CD14-positive monocyte (primary cell): ENCODE measurements around the gene NFYC. TPM values are rescaled to one million over a fixed set of nuclear protein-coding genes. Genes with fewer than 3 reads are reported as not detected.

Experiments
- DNase-seq, 3 donors: peaks; one replicate each; pipeline ENCODE4 v3.0.0-alpha.2; 2011 to 2022
- H2AFZ ChIP-seq: 2 replicates; pipeline ENCODE4 v1.6.0; 2012; ENCODE audit warnings: mild to moderate bottlenecking, low read depth, low read length, inconsistent platforms; ENCODE audit not compliant: insufficient read depth, poor library complexity, severe bottlenecking
- H3K27ac ChIP-seq, 2 donors: 1 replicate in 1 of 2; 2 replicates in 1 of 2; pipeline ENCODE4 v1.5.1; 2012 to 2013; ENCODE audit warnings: low read length in 2 of 2, control low read depth in 1 of 2, inconsistent platforms in 1 of 2, low read depth in 1 of 2, mild to moderate bottlenecking in 1 of 2
- H3K27me3 ChIP-seq, 2 donors: one replicate each; pipeline versions ENCODE4 v1.6.0 to v1.6.1; 2011 to 2013; ENCODE audit warnings: low read length in 2 of 2; ENCODE audit not compliant: control insufficient read depth in 2 of 2, insufficient read depth in 2 of 2
- H3K36me3 ChIP-seq, 2 donors: replicated peaks in 1 of 2; 1 replicate in 1 of 2; 2 replicates in 1 of 2; pipeline versions ENCODE4 v1.5.1 to v1.6.1; 2012 to 2013; ENCODE audit warnings: low read length in 2 of 2, control low read depth in 1 of 2, inconsistent platforms in 1 of 2, mild to moderate bottlenecking in 1 of 2; ENCODE audit not compliant: insufficient read depth in 2 of 2, control insufficient read depth in 1 of 2
- H3K4me1 ChIP-seq, 2 donors: 1 replicate in 1 of 2; 2 replicates in 1 of 2; pipeline versions ENCODE4 v1.5.1 to v1.6.1; 2012 to 2013; ENCODE audit warnings: low read length in 2 of 2, control low read depth in 1 of 2, inconsistent platforms in 1 of 2, mild to moderate bottlenecking in 1 of 2, moderate library complexity in 1 of 2; ENCODE audit not compliant: insufficient read depth in 2 of 2, control insufficient read depth in 1 of 2
- H3K4me2 ChIP-seq: replicated peaks from 2 replicates; pipeline ENCODE3; 2012; ENCODE audit warnings: low read length, moderate library complexity, mild to moderate bottlenecking; ENCODE audit not compliant: poor library complexity, severe bottlenecking; ENCODE audit errors: extremely low read depth
- H3K4me3 ChIP-seq, 3 experiments: fragments of 200-600 bp in 1 of 3; sonication (generic) in 1 of 3; replicated peaks in 1 of 3; 1 replicate in 2 of 3; 2 replicates in 1 of 3; pipeline ENCODE4 v1.5.1; 2011 to 2013; ENCODE audit warnings: low read length in 3 of 3, mild to moderate bottlenecking in 3 of 3, control low read depth in 2 of 3, low read depth in 2 of 3, inconsistent platforms in 1 of 3, moderate library complexity in 1 of 3
- H3K79me2 ChIP-seq: 2 replicates; pipeline ENCODE4 v1.6.0; 2012; ENCODE audit warnings: mild to moderate bottlenecking, control low read depth, inconsistent platforms, low read length, moderate library complexity; ENCODE audit not compliant: insufficient read depth
- H3K9ac ChIP-seq: 2 replicates; pipeline ENCODE4 v1.6.0; 2017; ENCODE audit warnings: low read length, mild to moderate bottlenecking; ENCODE audit not compliant: insufficient read depth, poor library complexity, severe bottlenecking
- H3K9me3 ChIP-seq, 2 donors: replicated peaks in 1 of 2; 1 replicate in 1 of 2; 2 replicates in 1 of 2; pipeline versions ENCODE4 v1.5.1 to v1.6.1; 2012 to 2013; ENCODE audit warnings: low read length in 2 of 2, control low read depth in 1 of 2; ENCODE audit not compliant: control insufficient read depth in 1 of 2, insufficient read depth in 1 of 2
- H4K20me1 ChIP-seq: 2 replicates; pipeline ENCODE4 v1.6.0; 2012; ENCODE audit warnings: mild to moderate bottlenecking, low read length, control low read depth, moderate library complexity; ENCODE audit not compliant: insufficient read depth
- H3K27ac Mint-ChIP-seq, 7 donors: one replicate each; pipeline ENCODE4 v1.8.0; 2020; ENCODE audit warnings: mild to moderate bottlenecking in 7 of 7, mixed read lengths in 7 of 7, moderate library complexity in 6 of 7, inconsistent platforms in 2 of 7
- H3K27me3 Mint-ChIP-seq, 3 donors: one replicate each; pipeline ENCODE4 v1.8.0; 2021 to 2022; ENCODE audit warnings: low read depth in 3 of 3, mild to moderate bottlenecking in 3 of 3, mixed read lengths in 3 of 3, moderate library complexity in 3 of 3, inconsistent platforms in 1 of 3
- H3K36me3 Mint-ChIP-seq, 2 donors: one replicate each; pipeline ENCODE4 v1.8.0; 2020; ENCODE audit warnings: mixed read lengths in 2 of 2, inconsistent platforms in 1 of 2, mild to moderate bottlenecking in 1 of 2
- H3K4me1 Mint-ChIP-seq: one replicate; pipeline ENCODE4 v1.8.0; 2020; ENCODE audit warnings: mild to moderate bottlenecking, mixed read lengths
- H3K4me3 Mint-ChIP-seq, 2 donors: one replicate each; pipeline ENCODE4 v1.8.0; 2020; ENCODE audit warnings: mild to moderate bottlenecking in 2 of 2, mixed read lengths in 2 of 2, moderate library complexity in 1 of 2
- H3K9me3 Mint-ChIP-seq, 7 donors: one replicate each; pipeline ENCODE4 v1.8.0; 2020 to 2022; ENCODE audit warnings: mixed read lengths in 7 of 7, mild to moderate bottlenecking in 6 of 7, moderate library complexity in 6 of 7, inconsistent platforms in 2 of 7
- WGBS: methylation state at CpG from one replicate; pipeline ENCODE4 v1.1.5; 2013; ENCODE audit warnings: missing lambda C conversion rate; ENCODE audit not compliant: insufficient coverage; 5-methylcytosine and 5-hydroxymethylcytosine counted together
- intact Hi-C, 2 donors: fragments of 100-400 bp; cut with micrococcal nuclease; formaldehyde crosslinking; loops; one replicate each; pipeline versions ENCODE4 v1.15.0 to v1.15.1; 2023
- polyA plus RNA-seq, 3 donors: library from polyadenylated mRNA; depleted of rRNA in 1 of 3; unstranded in 2 of 3; stranded (reverse) in 1 of 3; fragments of 300-500 nt in 2 of 3; fragments of >200 nt in 1 of 3; fragmentation: Illumina TruSeq in 2 of 3; gene quantifications; 1 replicate in 2 of 3; 2 replicates in 1 of 3; pipeline ENCODE4 v1.2.3, GENCODE V29; 2012 to 2021
- TF ChIP-seq, protein P1 (sequence below): fragments of 200-600 bp; IDR thresholded peaks from one replicate; pipeline ENCODE4 v1.8.0; 2022; ENCODE audit warnings: antibody characterized with exemption, mild to moderate bottlenecking

The NFYC gene
- polyA plus RNA-seq, 3 donors, result 61.2 to 142 (median 68.2) TPM

DNA sequence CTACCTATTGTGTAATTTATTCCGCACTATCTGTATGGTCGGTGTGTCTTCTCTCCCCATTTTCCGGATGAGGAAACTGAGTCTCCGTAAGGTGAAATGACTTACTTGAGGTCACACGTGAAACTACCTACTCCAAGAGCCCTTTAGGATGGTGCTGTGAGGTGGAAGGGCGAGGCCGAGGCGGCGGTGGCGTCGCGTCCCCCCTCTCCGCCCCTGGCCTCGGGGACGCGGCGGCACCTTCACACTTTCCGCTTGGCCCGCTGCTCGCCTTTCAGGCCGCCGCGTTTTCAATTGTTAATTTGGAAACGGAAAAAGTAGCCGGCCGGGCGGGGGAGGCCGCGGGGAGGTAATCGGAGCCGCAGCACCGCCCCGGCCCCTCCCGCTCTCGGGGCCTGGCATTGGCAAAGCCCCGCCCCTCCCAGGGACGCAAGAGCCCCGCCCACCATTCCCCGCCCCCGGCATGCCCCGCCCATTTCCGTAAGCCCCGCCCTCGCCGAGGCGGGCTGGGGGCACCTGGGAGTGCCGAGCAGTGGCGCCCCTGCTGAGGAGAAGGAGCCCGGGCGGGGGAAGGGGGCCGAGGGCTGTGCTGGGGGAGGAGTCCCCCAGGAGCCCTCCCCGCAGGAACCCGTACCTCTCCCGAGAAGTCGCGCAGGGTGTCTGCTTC is 110.7 kb downstream of the NFYC start:
- Histone ChIP-seq H2AFZ (peak overlapping the region; percentile 89), H3K27me3 (no peaks in the 10 kb centered on the region), H3K79me2 (no peaks in the 10 kb centered on the region), H4K20me1 (no peaks in the 10 kb centered on the region), H3K27ac (no peak overlapping the region), H3K4me1 (peaks cover 17 to 23% of the 10 kb centered on the region in 2 donors), H3K9me3 (no peaks in the 10 kb centered on the region), H3K4me3 (peak overlapping the region; percentile 31 to 80 (median 40)), H3K9ac (peak overlapping the region; percentile 55), H3K36me3 (no peaks in the 10 kb centered on the region), H3K4me2 (peak overlapping the region; percentile 94)
- H3K27ac Mint-ChIP-seq, result peak overlapping the region in 1 of 7 donors; percentile 83
- H3K4me1 Mint-ChIP-seq, result peaks cover 26% of the 10 kb centered on the region
- intact Hi-C loops, result no loop called here
- TF ChIP-seq, protein P1, sequence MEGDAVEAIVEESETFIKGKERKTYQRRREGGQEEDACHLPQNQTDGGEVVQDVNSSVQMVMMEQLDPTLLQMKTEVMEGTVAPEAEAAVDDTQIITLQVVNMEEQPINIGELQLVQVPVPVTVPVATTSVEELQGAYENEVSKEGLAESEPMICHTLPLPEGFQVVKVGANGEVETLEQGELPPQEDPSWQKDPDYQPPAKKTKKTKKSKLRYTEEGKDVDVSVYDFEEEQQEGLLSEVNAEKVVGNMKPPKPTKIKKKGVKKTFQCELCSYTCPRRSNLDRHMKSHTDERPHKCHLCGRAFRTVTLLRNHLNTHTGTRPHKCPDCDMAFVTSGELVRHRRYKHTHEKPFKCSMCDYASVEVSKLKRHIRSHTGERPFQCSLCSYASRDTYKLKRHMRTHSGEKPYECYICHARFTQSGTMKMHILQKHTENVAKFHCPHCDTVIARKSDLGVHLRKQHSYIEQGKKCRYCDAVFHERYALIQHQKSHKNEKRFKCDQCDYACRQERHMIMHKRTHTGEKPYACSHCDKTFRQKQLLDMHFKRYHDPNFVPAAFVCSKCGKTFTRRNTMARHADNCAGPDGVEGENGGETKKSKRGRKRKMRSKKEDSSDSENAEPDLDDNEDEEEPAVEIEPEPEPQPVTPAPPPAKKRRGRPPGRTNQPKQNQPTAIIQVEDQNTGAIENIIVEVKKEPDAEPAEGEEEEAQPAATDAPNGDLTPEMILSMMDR, result no peak
- H3K4me3 Mint-ChIP-seq, result peak overlapping the region; percentile 68 to 82
- peaks cover 7 to 13% (median 13%) of the 10 kb centered on the region in 3 donors for H3K27me3 Mint-ChIP-seq
- H3K36me3 Mint-ChIP-seq, result no peaks in the 10 kb centered on the region
- WGBS, result 2% methylated on average over 25 of the region's 56 CpGs
- no peaks in the 10 kb centered on the region for H3K9me3 Mint-ChIP-seq
- DNase-seq, result peak; percentile 53 to 68 (median 63)

DNA sequence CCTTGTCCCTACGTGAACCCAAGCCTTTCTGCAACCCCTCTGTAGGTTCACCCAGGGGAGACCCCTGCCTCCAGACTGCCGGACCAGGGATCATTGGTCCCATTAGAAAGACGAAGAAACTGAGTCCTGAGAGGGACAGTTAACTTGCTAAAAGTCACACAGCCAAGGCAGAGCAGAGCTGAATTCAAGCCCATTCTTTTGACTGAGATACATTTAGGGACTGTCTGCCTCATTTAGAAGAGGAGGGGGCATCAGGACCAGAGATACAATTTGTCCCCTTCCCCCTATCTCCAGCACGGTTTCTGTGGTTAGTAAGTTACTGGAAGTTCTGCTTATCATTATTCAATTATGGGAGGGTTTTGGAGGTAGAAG is 111.2 kb downstream of the NFYC start:
- peak overlapping the region; percentile 55 for H3K9ac ChIP-seq
- intact Hi-C loops, result no loop called here
- peak overlapping the region; percentile 67 to 82 for H3K4me3 Mint-ChIP-seq
- DNase-seq, result no peak
- H3K4me1 ChIP-seq, result peaks cover 12 to 18% of the 10 kb centered on the region in 2 donors
- no peaks in the 10 kb centered on the region for H3K9me3 ChIP-seq
- H3K79me2 ChIP-seq, result no peaks in the 10 kb centered on the region
- peaks cover 6 to 13% (median 13%) of the 10 kb centered on the region in 3 donors for H3K27me3 Mint-ChIP-seq
- no peaks in the 10 kb centered on the region for H3K36me3 ChIP-seq
- no peaks in the 10 kb centered on the region for H3K9me3 Mint-ChIP-seq
- H3K4me1 Mint-ChIP-seq, result peaks cover 20% of the 10 kb centered on the region
- 61% methylated on average over 2 of the region's 4 CpGs for WGBS
- no peaks in the 10 kb centered on the region for H3K36me3 Mint-ChIP-seq
- no peaks in the 10 kb centered on the region for H3K27me3 ChIP-seq
- H3K27ac Mint-ChIP-seq, result peak overlapping the region in 2 of 7 donors; percentile 57 to 83
- H3K4me2 ChIP-seq, result peak overlapping the region; percentile 94
- no peak overlapping the region for H3K27ac ChIP-seq
- TF ChIP-seq, protein P1, result no peak
- peak overlapping the region; percentile 89 for H2AFZ ChIP-seq
- no peaks in the 10 kb centered on the region for H4K20me1 ChIP-seq
- H3K4me3 ChIP-seq, result peak overlapping the region in 1 of 3 experiments; percentile 80
